Stimulated activated CD8-positive, alpha-beta memory T cell treated with anti-CD3 and anti-CD28 coated beads, Interleukin-12 subunit alpha, Interleukin-12 subunit beta, amount 100 ng/mL, for 24 hours (primary cell): ENCODE data around the gene PRELID3B.

Experiments
- DNase-seq: peaks from one replicate; pipeline ENCODE4 v3.0.0-alpha.2; 2020; ENCODE audit errors: extremely low read depth

The PRELID3B gene

GRCh38 chr20:58994390-58995159 lies 48.0 kb downstream of the PRELID3B start:
- DNase-seq, result no peak

GRCh38 chr20:58993332-58994248 lies 49.0 kb downstream of the PRELID3B start:
- no peak for DNase-seq

DNA sequence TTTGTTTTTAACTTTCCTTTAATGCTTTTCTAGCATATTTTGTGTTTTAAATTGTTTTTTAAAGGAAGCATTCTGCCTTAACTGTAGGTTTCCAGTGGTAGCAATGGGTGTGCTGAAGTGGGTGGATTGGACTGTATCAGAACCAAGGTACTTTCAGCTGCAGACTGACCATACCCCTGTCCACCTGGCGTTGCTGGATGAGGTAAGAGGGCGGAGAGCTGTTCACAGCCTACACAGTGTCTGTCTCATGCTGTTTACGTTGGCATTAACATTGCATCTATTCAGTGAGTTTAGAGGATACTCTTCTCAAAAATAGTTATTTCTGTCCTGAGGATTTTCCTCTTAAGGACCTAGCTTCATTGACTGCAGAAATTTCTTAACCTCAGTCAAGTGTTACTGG lies 49.7 kb downstream of the PRELID3B start:
- DNase-seq, result no peak

DNA sequence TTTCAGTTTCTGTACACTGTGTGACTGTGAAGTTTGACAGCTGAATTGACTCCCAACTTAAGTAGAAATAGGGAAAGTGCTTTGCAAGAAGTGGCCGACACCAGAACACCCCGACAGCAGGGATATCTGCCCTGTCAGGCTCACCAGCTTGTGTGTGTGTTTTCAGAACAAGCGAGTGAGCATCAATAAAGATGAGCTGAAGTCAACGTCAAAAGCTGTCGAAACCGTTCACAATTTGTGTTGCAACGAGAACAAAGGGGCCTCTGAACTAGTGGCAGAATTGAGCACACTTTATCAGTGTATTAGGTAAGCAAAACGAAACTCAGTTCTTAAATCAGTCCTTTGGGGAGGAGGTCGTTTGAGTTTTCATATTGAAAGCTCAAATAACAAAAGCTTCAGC lies 50.9 kb downstream of the PRELID3B start:
- DNase-seq, result no peak

GRCh38 chr20:58990651-58991445 lies 51.7 kb downstream of the PRELID3B start:
- no peak for DNase-seq

GRCh38 chr20:58989196-58989595 lies 53.4 kb downstream of the PRELID3B start:
- no peak for DNase-seq

DNA sequence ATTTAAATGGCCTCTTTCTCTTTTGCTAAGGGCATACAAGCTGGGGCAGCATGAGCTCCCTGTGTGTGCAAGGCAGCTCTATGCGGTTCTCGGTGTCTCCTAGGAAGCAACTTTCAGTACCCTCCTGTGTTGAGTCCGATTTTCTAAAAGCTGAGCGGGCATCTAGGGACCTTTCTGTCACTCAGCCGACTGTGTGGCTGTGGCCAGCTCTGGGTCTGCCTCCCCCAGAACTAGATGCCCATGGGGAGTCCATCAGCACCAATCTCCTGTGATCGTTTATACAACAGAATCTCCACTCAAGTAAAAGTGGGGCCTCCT lies 54.1 kb downstream of the PRELID3B start:
- no peak for DNase-seq

DNA sequence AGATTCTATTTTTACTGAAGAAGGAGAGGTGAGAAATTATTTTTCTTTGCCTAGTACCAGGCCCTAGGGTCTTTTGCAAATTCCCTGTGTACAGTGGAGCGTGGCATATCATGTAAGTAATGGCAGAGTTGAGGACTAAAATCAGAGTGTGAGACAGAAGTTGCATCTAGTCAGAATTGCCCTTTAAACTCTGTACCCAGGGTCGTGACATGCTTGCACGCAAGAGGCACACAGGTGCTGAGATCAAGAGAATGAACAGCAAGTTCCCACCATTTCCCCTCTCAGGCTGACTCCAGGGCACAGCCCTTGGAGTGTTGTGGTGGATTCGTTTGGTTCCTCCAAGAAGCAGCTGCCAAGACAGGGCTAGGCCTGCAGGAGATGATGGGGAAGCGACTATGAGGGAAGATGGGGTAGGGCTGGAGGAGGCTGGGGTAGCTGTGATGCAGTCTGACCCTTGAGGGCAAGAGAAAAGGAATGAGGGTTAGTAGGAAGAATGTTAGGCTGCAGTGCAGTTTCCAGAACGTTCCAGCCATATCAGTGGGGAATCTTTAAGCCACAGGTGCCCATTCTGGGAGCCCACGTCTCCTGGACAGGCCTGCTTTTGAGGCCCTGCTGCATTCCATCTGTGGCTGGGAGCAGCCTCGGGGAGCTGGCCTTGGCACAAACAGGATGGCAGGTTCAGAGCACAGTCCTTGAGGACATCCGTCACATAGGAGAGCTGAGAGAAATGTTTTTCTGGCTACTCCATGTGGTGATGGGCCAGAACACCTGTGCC lies 54.6 kb downstream of the PRELID3B start:
- DNase-seq, result no peak

DNA sequence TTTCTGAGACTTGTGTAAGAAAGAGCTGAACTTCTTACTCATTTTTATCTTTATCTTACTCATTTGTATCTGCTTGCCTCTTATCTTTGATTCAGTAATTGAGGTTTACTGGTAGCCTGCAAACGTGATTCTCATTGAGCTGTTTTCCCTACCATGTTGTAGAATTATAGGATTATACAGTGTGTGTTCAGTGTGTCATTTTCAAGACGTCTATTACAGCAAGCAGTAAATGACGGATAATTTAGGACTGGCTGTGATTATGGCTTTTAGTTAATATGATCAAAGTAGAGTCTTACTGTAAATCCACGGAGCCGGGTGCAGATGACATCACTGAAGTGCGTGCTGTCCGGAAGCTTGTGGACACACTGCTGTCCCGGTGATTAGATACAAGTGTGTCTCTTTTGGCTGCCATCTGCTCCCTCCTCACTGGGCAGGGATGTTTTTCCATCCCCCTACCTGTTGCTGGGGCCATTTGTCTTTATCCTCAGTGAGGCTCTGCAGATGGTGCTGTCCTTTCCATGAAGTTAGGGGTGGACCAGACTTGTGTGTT lies 55.5 kb downstream of the PRELID3B start:
- no peak for DNase-seq

- DNase-seq, result no peak
Observed at GRCh38 chr20:58986286-58986967, 56.2 kb downstream of the PRELID3B start.

- DNase-seq, result no peak
Observed at GRCh38 chr20:58985656-58986055, 56.9 kb downstream of the PRELID3B start.

DNA sequence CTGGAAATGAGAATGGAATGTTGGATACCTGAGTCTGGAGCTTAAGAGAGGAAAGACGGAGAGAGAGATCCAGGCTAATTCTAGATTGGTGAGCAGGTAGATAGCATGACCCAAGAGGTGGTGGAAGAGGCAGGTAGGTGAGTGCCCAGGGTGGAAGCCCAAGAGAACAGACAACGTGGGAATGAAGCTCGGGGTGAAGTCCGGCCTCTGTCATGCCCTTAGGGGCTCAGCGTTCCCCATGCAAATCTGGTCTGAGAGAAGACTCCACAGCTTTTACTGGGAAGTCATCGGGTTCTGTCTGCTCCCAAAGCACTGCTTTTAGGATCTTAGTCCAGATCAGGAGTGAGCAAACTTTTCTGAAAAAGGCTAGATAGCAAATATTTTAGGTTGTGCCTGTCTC lies 57.9 kb downstream of the PRELID3B start:
- DNase-seq, result no peak
